ENCODE data around the gene ARRDC1.

- TF ChIP-seq CTCF (IDR thresholded peaks at IDR 0.05) (no peak), POLR2A (IDR thresholded peaks at IDR 0.05; ENCODE audit: low read length) (no peak), HDAC2 (IDR thresholded peaks at IDR 0.05) (no peak), RAD21 (conservative IDR thresholded peaks at IDR 0.05 in 1 of 2, IDR thresholded peaks at IDR 0.05 in 1 of 2) (no peak), GATA3 (IDR thresholded peaks at IDR 0.05; ENCODE audit: borderline replicate concordance) (no peak), RFX5 (IDR thresholded peaks at IDR 0.05) (no peak), CEBPB (IDR thresholded peaks at IDR 0.05) (no peak), MAFK (IDR thresholded peaks at IDR 0.05; ENCODE audit: partially characterized antibody) (no peak), EP300 (IDR thresholded peaks at IDR 0.05) (no peak), REST (IDR thresholded peaks at IDR 0.05) (no peak), TP53 (CRISPR knock-in tag; IDR thresholded peaks at IDR 0.05) (no peak)
Measured at GRCh38 chr9:137648396-137648795, 42.9 kb downstream of the ARRDC1 start.

All from A549 (cell line).